GM21526 (cell line): ENCODE measurements around the gene KDM6A.
"Not testable (repeated sequence)": the region's sequence is repeated elsewhere in the genome, so short reads cannot be mapped to it uniquely, and the experiment has no call there.

ENCODE experiments used
- ATAC-seq: cut with Tn5 transposase; IDR thresholded peaks from one replicate; pipeline ENCODE4 v1.9.1; 2021; ENCODE audit warnings: moderate library complexity; ENCODE audit not compliant: unreplicated experiment, low FRiP score

KDM6A gene

GRCh38 chrX:44915361-44915868, 42.4 kb downstream of the KDM6A start:
- no peak for ATAC-seq

GRCh38 chrX:44918722-44919121, 45.7 kb downstream of the KDM6A start:
- ATAC-seq: no peak

- no peak for ATAC-seq
These were observed 50.0 kb downstream of the KDM6A start for GRCh38 chrX:44922980-44923379.

GRCh38 chrX:44927398-44927797, 54.4 kb downstream of the KDM6A start:
- no peak for ATAC-seq

- no peak for ATAC-seq
These were observed 58.5 kb downstream of the KDM6A start for GRCh38 chrX:44931441-44931973.

GRCh38 chrX:44935172-44935571, 62.2 kb downstream of the KDM6A start:
- no peak for ATAC-seq

GRCh38 chrX:44935640-44936039, 62.7 kb downstream of the KDM6A start:
- no peak for ATAC-seq

- ATAC-seq: no peak
These were observed 64.6 kb downstream of the KDM6A start for GRCh38 chrX:44937606-44938005.

GRCh38 chrX:44938111-44938510, 65.1 kb downstream of the KDM6A start:
- ATAC-seq: no peak

- not testable (repeated sequence) for ATAC-seq
These were observed 67.6 kb downstream of the KDM6A start for GRCh38 chrX:44940541-44940940.

- ATAC-seq: no peak
These were observed 70.0 kb downstream of the KDM6A start for GRCh38 chrX:44943007-44943406.

GRCh38 chrX:44944894-44945293, 71.9 kb downstream of the KDM6A start:
- ATAC-seq: no peak

- no peak for ATAC-seq
These were observed 72.7 kb downstream of the KDM6A start for GRCh38 chrX:44945736-44946135.

GRCh38 chrX:44946771-44947170, 73.8 kb downstream of the KDM6A start:
- ATAC-seq: no peak

GRCh38 chrX:44947995-44948394, 75.0 kb downstream of the KDM6A start:
- no peak for ATAC-seq

- no peak for ATAC-seq
These were observed 75.4 kb downstream of the KDM6A start for GRCh38 chrX:44948406-44948805.

GRCh38 chrX:44949125-44949524, 76.1 kb downstream of the KDM6A start:
- ATAC-seq: no peak

GRCh38 chrX:44950471-44951366, 77.7 kb downstream of the KDM6A start:
- ATAC-seq: not testable (repeated sequence)

GRCh38 chrX:44951572-44952067, 78.6 kb downstream of the KDM6A start:
- ATAC-seq: no peak

GRCh38 chrX:44952329-44953027, 79.5 kb downstream of the KDM6A start:
- ATAC-seq: no peak
